ENCODE results near the gene C5orf15.
A peak's percentile ranks its signal among the peaks of the same experiment; 100 is the strongest.

The C5orf15 gene

GRCh38 chr5:133968204-133968980 is at the start of gene C5orf15:
TSS of gene C5orf15 (minus strand) at chr5:133968625. CDS start at chr5:133968584, 41 bp downstream.
- peak; percentile 64 for DNase-seq

- DNase-seq: no peak
Observed at GRCh38 chr5:134008266-134008749, 39.9 kb upstream of the C5orf15 start.

GRCh38 chr5:134007581-134008265 is 39.3 kb upstream of the C5orf15 start:
- no peak for DNase-seq

GRCh38 chr5:134006115-134006514 is 37.7 kb upstream of the C5orf15 start:
- no peak for DNase-seq

GRCh38 chr5:134005417-134006061 is 37.1 kb upstream of the C5orf15 start:
- DNase-seq: no peak

GRCh38 chr5:134004626-134005416 is 36.4 kb upstream of the C5orf15 start, which contains the start of gene VDAC1:
TSS of gene VDAC1 (minus strand) at chr5:134004975. CDS start at chr5:133993012, 11,963 bp downstream.
- DNase-seq: peak; percentile 8

GRCh38 chr5:134003817-134004625 is 35.6 kb upstream of the C5orf15 start:
- DNase-seq: no peak

- DNase-seq: no peak
Observed at GRCh38 chr5:134003064-134003816, 34.8 kb upstream of the C5orf15 start.

GRCh38 chr5:134001938-134002731 is 33.7 kb upstream of the C5orf15 start:
- no peak for DNase-seq

- DNase-seq: no peak
Observed at GRCh38 chr5:134000696-134001453, 32.5 kb upstream of the C5orf15 start.

- DNase-seq: no peak
Observed at GRCh38 chr5:134000091-134000511, 31.7 kb upstream of the C5orf15 start.

GRCh38 chr5:133998807-133999206 is 30.4 kb upstream of the C5orf15 start:
- DNase-seq: no peak

- no peak for DNase-seq
Observed at GRCh38 chr5:133998042-133998441, 29.6 kb upstream of the C5orf15 start.

- no peak for DNase-seq
Observed at GRCh38 chr5:133996683-133997252, 28.3 kb upstream of the C5orf15 start.

- no peak for DNase-seq
Observed at GRCh38 chr5:133995883-133996563, 27.6 kb upstream of the C5orf15 start.

- DNase-seq: no peak
Observed at GRCh38 chr5:133995341-133995740, 26.9 kb upstream of the C5orf15 start.

- no peak for DNase-seq
Observed at GRCh38 chr5:133994990-133995333, 26.5 kb upstream of the C5orf15 start.

GRCh38 chr5:133994297-133994989 is 26.0 kb upstream of the C5orf15 start:
- no peak for DNase-seq

All from NCI-H187 treated with DMSO at 0.1 percent for 48 hours (cell line).